Measurements from ENCODE around the gene CWF19L2. TPM values are rescaled to one million over a fixed set of nuclear protein-coding genes. Genes with fewer than 3 reads are reported as not detected.

Gene CWF19L2
- total RNA-seq, 3 donors from 2014 or later = 28.2 to 39.8 (median 29.8) TPM

DNA sequence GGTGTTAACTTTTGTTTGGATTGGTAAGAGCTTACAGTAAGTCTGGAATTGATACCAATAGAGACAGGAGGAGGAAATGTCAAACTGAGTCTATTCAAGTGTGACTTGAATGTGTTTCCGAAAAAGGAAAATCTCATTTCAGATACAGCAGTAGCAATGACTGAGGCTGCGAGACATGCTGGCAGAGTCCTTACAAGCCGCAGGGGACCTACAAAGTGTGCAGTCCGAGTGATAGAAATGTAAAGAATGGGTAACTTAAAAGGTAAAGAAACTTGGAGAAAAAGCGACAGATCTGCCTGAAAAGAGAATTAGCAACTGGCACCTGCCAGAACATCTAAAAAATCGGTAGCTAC lies 444 bp downstream of the CWF19L2 start:
- Histone ChIP-seq H3K27ac (peak overlapping the region; percentile 64 to 82), H3K4me3 (peak overlapping the region; percentile 73 to 90 (median 79)), H3K9me3 (no peaks in the 10 kb centered on the region), H3K27me3 (no peaks in the 10 kb centered on the region), H3K4me1 (no peaks in the 10 kb centered on the region), H3K36me3 (peaks cover 6% of the 10 kb centered on the region)
- intact Hi-C loops (cut with DNase I; ENCODE audit: low total_unique reads) = no loop called here
- no peak for DNase-seq (ENCODE audit: low spot score in 2 of 2)
- TF ChIP-seq POLR2AphosphoS5 (IDR thresholded peaks at IDR 0.05) = no peak
- no peak for TF ChIP-seq CTCF (IDR thresholded peaks at IDR 0.05)
- no peak for TF ChIP-seq POLR2A (IDR thresholded peaks at IDR 0.05)

GRCh38 chr11:107453594-107454286 lies 3.9 kb downstream of the CWF19L2 start:
- H3K4me1 ChIP-seq = no peaks in the 10 kb centered on the region
- H3K4me3 ChIP-seq = no peak overlapping the region
- TF ChIP-seq CTCF (IDR thresholded peaks at IDR 0.05) (no peak), POLR2A (IDR thresholded peaks at IDR 0.05) (no peak)
- intact Hi-C loops (cut with DNase I; ENCODE audit: low total_unique reads) = no loop called here
- no peak overlapping the region for H3K27ac ChIP-seq
- H3K36me3 ChIP-seq = peaks cover 6% of the 10 kb centered on the region
- no peaks in the 10 kb centered on the region for H3K27me3 ChIP-seq
- DNase-seq (ENCODE audit: low spot score in 2 of 2) = no peak
- H3K9me3 ChIP-seq = no peaks in the 10 kb centered on the region

DNA sequence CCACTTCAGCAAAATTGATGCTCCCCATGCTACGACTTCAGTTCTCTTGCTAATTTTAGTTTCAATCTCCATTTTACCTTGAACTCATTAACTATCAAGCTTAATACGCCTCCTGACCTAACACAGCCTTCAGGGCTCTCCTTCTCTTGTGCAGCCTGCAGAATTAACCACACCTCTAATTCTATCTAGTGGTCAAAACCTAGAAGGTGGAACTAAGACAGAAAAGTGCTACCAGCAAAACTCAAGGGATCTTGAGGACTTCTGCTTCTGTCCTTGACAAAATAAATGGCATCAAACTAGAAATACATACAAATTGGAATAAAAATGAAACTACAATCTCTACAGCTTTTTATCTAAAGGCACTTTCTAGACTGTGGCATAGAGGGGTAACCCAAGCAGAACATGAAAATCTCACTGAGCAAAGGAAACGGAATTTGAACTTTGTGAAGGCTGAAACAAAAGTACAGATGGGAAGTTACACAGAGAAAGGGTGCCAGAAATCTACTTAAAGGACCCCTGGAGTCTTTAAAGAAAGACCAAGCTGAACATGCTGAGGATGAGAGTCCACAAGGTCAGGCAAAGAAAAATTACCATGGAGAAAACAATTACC lies 10.7 kb downstream of the CWF19L2 start:
- no peaks in the 10 kb centered on the region for H3K4me1 ChIP-seq
- TF ChIP-seq POLR2A (IDR thresholded peaks at IDR 0.05) = no peak
- no peak for TF ChIP-seq POLR2AphosphoS5 (IDR thresholded peaks at IDR 0.05)
- no peak for TF ChIP-seq CTCF (IDR thresholded peaks at IDR 0.05)
- intact Hi-C loops (cut with DNase I; ENCODE audit: low total_unique reads) = no loop called here
- H3K27ac ChIP-seq = no peak overlapping the region
- no peaks in the 10 kb centered on the region for H3K27me3 ChIP-seq
- peaks cover 3% of the 10 kb centered on the region for H3K36me3 ChIP-seq
- DNase-seq (ENCODE audit: low spot score in 2 of 2) = no peak
- H3K4me3 ChIP-seq = no peak overlapping the region
- H3K9me3 ChIP-seq = no peaks in the 10 kb centered on the region

- intact Hi-C loops (cut with DNase I; ENCODE audit: low total_unique reads) = no loop called here
- Histone ChIP-seq H3K27me3 (no peaks in the 10 kb centered on the region), H3K36me3 (peaks cover 27% of the 10 kb centered on the region)
These were observed 14.9 kb downstream of the CWF19L2 start for GRCh38 chr11:107442715-107443215.

More at GRCh38 chr11:107442715-107443215, 14.9 kb downstream of the CWF19L2 start:
- no peak for DNase-seq (ENCODE audit: low spot score in 2 of 2)
- Histone ChIP-seq H3K27ac (no peak overlapping the region), H3K9me3 (no peaks in the 10 kb centered on the region), H3K4me3 (no peak overlapping the region), H3K4me1 (no peaks in the 10 kb centered on the region)
- TF ChIP-seq POLR2A (IDR thresholded peaks at IDR 0.05) (no peak), POLR2AphosphoS5 (IDR thresholded peaks at IDR 0.05) (no peak), CTCF (IDR thresholded peaks at IDR 0.05) (no peak)

All from breast epithelium (tissue), 4 donors.